ENCODE measurements around the gene TINCR.
A peak's percentile ranks its signal among the peaks of the same experiment; 100 is the strongest.
"Not testable (repeated sequence)": the region's sequence is repeated elsewhere in the genome, so short reads cannot be mapped to it uniquely, and the experiment has no call there.

TINCR gene

DNA sequence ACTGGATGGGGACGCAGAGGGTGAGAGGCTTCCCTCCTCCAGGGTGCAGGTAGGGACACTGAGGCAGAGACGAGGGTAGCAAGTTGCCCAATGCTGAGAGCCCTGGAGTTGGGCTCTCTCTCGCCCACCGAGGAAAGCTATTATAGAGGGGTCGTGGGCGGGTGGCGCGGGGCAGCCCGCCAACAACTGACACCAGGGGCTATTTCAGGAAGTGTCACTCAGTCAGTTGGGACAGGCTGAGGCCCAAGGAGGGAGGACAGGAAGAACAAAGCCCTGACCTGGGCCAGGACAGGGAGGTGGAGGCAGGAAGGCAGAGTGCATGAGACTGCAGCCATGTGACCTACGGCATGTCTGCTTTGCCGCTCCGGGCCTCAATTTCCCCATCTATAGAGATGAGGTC, 29.9 kb downstream of the TINCR start:
- no peak for DNase-seq (ENCODE audit: low spot score)
- in situ Hi-C loops (cut with MboI; ENCODE audit: low sequenced_read_pairs, unreplicated experiment) = no loop called here
- TF ChIP-seq CTCF (IDR thresholded peaks at IDR 0.05; ENCODE audit: borderline replicate concordance, control extremely low read depth, extremely low read depth, insufficient read depth, missing control alignments) = no peak

DNA sequence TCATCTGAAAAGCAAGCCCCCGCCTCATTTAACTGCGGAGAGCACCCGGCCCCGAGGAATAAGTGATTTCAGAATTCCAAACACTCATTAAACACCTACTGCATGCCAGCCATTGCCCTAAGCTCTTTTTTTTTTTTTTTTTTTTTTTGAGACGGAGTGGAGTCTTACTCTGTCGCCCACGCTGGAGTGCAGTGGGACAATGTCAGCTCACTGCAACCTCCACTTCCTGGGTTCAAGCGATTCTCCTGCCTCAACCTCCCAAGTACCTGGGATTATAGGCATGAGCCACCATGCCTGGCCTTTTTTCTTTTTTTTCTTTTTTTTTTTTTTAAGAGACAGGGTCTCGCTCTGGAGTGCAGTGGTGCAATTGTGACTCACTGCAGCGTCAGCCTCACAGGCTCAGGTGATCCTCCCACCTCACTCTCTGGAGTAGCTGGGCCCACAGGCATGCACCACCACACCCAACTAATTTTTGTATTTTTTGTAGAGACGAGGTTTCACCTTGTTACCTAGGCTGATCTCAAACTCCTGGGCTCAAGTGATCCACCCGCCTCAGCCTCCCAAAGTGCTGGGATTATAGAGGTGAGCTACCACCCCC, 30.7 kb downstream of the TINCR start:
- DNase-seq (ENCODE audit: low spot score); in situ Hi-C loops (cut with MboI; ENCODE audit: low sequenced_read_pairs, unreplicated experiment): not testable (repeated sequence)

- no peak for TF ChIP-seq CTCF (IDR thresholded peaks at IDR 0.05; ENCODE audit: borderline replicate concordance, control extremely low read depth, extremely low read depth, insufficient read depth, missing control alignments)
- in situ Hi-C loops (cut with MboI; ENCODE audit: low sequenced_read_pairs, unreplicated experiment) = no loop called here
These were observed 31.3 kb downstream of the TINCR start for GRCh38 chr19:5536337-5536894.

DNA sequence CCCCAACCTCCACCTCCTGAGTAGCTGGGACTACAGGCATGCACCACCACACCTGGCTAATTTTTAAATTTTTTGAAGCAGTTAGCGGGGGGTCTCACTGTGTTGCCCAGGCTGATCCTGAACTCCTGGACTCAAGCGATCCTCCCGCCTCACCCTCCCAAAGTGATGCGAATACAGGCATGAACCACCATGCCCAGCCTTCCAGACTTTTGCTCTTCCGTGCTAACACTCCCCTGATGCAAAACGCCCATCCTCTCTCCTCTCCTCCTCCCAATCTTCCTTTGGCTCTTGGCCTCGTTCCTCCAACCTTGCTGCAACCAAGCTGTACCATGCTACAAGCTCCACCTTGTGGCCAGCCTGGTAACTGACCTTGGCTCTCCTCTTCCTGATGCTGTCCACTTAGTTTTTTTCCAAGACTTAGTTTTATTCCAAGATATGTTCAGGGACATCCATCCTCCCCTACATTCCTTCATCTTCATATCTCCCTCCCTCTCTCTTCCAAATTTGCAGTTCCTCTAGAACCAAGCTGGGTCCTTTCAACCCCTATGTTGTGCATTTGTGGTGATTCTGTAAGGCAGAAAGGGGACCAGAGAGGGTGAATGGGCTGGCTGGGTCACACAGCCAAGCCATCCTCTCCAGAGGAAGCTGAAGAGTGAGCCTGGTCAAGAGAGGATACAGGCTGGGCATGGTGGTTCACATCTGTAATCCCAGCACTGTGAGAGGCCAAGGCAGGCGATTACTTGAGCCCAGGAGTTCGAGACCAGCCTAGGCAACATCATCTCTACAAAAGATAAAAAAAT, 32.8 kb downstream of the TINCR start:
- in situ Hi-C loops (cut with MboI; ENCODE audit: low sequenced_read_pairs, unreplicated experiment) = no loop called here
- no peak for DNase-seq (ENCODE audit: low spot score)
- TF ChIP-seq CTCF (IDR thresholded peaks at IDR 0.05; ENCODE audit: borderline replicate concordance, control extremely low read depth, extremely low read depth, insufficient read depth, missing control alignments) = peak; percentile 19

More at GRCh38 chr19:5536337-5536894, 31.3 kb downstream of the TINCR start:
- no peak for DNase-seq (ENCODE audit: low spot score)

GRCh38 chr19:5533257-5533656, 34.5 kb downstream of the TINCR start:
- in situ Hi-C loops (cut with MboI; ENCODE audit: low sequenced_read_pairs, unreplicated experiment) = no loop called here

DNA sequence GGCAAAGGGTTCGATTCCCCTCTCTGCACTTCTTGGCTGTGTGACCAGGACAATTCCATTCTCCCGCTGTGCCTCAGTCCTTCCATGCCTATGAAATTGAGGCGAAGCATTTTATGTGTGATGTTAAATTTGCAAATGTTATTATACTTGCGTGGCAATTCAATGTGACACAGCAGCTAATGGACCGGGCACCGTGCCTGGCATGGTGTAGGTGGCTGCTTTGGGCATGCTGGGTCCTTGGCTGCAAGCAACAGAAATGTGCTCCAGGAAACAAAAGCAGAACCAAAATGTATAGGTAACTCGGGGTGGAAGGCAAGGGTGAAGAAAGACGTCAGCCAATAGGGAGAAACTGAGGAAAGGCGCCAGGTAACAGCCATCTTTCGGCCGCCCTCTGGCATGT, 37.1 kb downstream of the TINCR start:
- in situ Hi-C loops (cut with MboI; ENCODE audit: low sequenced_read_pairs, unreplicated experiment) = no loop called here
- no peak for DNase-seq (ENCODE audit: low spot score)
- TF ChIP-seq CTCF (IDR thresholded peaks at IDR 0.05; ENCODE audit: borderline replicate concordance, control extremely low read depth, extremely low read depth, insufficient read depth, missing control alignments) = no peak

More at GRCh38 chr19:5533257-5533656, 34.5 kb downstream of the TINCR start:
- no peak for DNase-seq (ENCODE audit: low spot score)
- no peak for TF ChIP-seq CTCF (IDR thresholded peaks at IDR 0.05; ENCODE audit: borderline replicate concordance, control extremely low read depth, extremely low read depth, insufficient read depth, missing control alignments)

DNA sequence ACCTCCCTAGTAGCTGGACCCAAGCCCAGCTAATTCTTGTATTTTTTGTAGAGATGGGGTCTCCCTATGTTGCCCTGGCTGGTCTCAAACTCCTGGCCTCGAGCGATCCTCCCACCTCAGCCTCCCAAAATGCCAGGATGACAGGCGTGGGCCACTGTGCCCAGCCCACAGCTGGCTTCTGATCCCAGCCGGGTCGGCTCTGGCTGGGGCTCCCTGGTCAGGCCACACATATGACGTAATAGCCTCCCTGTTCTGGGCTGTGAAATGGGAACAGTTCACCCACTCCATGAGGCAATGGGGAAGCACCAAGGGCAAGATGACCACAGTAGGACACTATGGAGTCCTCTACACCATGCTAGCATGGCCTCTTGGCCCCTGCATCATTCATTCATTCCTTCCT, 41.1 kb downstream of the TINCR start:
- no peak for TF ChIP-seq CTCF (IDR thresholded peaks at IDR 0.05; ENCODE audit: borderline replicate concordance, control extremely low read depth, extremely low read depth, insufficient read depth, missing control alignments)
- no peak for DNase-seq (ENCODE audit: low spot score)
- in situ Hi-C loops (cut with MboI; ENCODE audit: low sequenced_read_pairs, unreplicated experiment) = no loop called here
